Measurements from ENCODE around the gene BBS9. TPM values are rescaled to one million over a fixed set of nuclear protein-coding genes. Genes with fewer than 3 reads are reported as not detected.

Gene BBS9
- polyA plus RNA-seq, 1 experiment = 6.5 TPM

GRCh38 chr7:33155811-33156210, 26.4 kb downstream of the BBS9 start:
- CTCF ChIA-PET = no interaction called here
- Histone ChIP-seq H3K4me3 (ENCODE audit: low read depth, low read length) (no peak overlapping the region), H3K27me3 (ENCODE audit: control insufficient read depth, insufficient read depth, low read length) (no peaks in the 10 kb centered on the region), H3K36me3 (ENCODE audit: control insufficient read depth, insufficient read depth, low read length) (no peaks in the 10 kb centered on the region)
- TF ChIP-seq CTCF (IDR thresholded peaks at IDR 0.05; ENCODE audit: insufficient read depth, low read depth, low read length) = no peak
- no peak for DNase-seq (ENCODE audit: low read depth)
- POLR2A ChIA-PET = no interaction called here

- POLR2A ChIA-PET = no interaction called here
- H3K4me3 ChIP-seq (ENCODE audit: low read depth, low read length) = no peak overlapping the region
These were observed 27.1 kb downstream of the BBS9 start for GRCh38 chr7:33156441-33156840.

GRCh38 chr7:33157311-33157710, 27.9 kb downstream of the BBS9 start:
- POLR2A ChIA-PET = no interaction called here
- DNase-seq (ENCODE audit: low read depth) = no peak
- Histone ChIP-seq H3K4me3 (ENCODE audit: low read depth, low read length) (no peak overlapping the region), H3K27me3 (ENCODE audit: control insufficient read depth, insufficient read depth, low read length) (no peaks in the 10 kb centered on the region), H3K36me3 (ENCODE audit: control insufficient read depth, insufficient read depth, low read length) (no peaks in the 10 kb centered on the region)
- TF ChIP-seq CTCF (IDR thresholded peaks at IDR 0.05; ENCODE audit: insufficient read depth, low read depth, low read length) = no peak
- CTCF ChIA-PET = no interaction called here

More at GRCh38 chr7:33156441-33156840, 27.1 kb downstream of the BBS9 start:
- H3K36me3 ChIP-seq (ENCODE audit: control insufficient read depth, insufficient read depth, low read length) = no peaks in the 10 kb centered on the region
- CTCF ChIA-PET = no interaction called here
- no peaks in the 10 kb centered on the region for H3K27me3 ChIP-seq (ENCODE audit: control insufficient read depth, insufficient read depth, low read length)
- no peak for TF ChIP-seq CTCF (IDR thresholded peaks at IDR 0.05; ENCODE audit: insufficient read depth, low read depth, low read length)
- no peak for DNase-seq (ENCODE audit: low read depth)

GRCh38 chr7:33157781-33158180, 28.4 kb downstream of the BBS9 start:
- no peaks in the 10 kb centered on the region for H3K27me3 ChIP-seq (ENCODE audit: control insufficient read depth, insufficient read depth, low read length)
- no peaks in the 10 kb centered on the region for H3K36me3 ChIP-seq (ENCODE audit: control insufficient read depth, insufficient read depth, low read length)
- ChIA-PET CTCF (no interaction called here), POLR2A (no interaction called here)
- no peak overlapping the region for H3K4me3 ChIP-seq (ENCODE audit: low read depth, low read length)
- no peak for DNase-seq (ENCODE audit: low read depth)
- no peak for TF ChIP-seq CTCF (IDR thresholded peaks at IDR 0.05; ENCODE audit: insufficient read depth, low read depth, low read length)

- POLR2A ChIA-PET = no interaction called here
- Histone ChIP-seq H3K27me3 (ENCODE audit: control insufficient read depth, insufficient read depth, low read length) (no peaks in the 10 kb centered on the region), H3K4me3 (ENCODE audit: low read depth, low read length) (no peak overlapping the region), H3K36me3 (ENCODE audit: control insufficient read depth, insufficient read depth, low read length) (no peaks in the 10 kb centered on the region)
- CTCF ChIA-PET = interaction anchor here (1.2 kb wide), 1 partner anchor 9 kb away, joined by 4 read pairs; no protein-coding TSS in a partner anchor
- no peak for DNase-seq (ENCODE audit: low read depth)
- no peak for TF ChIP-seq CTCF (IDR thresholded peaks at IDR 0.05; ENCODE audit: insufficient read depth, low read depth, low read length)
These were observed 48.5 kb downstream of the BBS9 start for GRCh38 chr7:33177876-33178275.

Measured in BJ (cell line).